HG03521 (cell line): Measurements from ENCODE around the gene PRF1.
"Not testable (repeated sequence)": the region's sequence is repeated elsewhere in the genome, so short reads cannot be mapped to it uniquely, and the experiment has no call there.

Experiments
- ATAC-seq: cut with Tn5 transposase; IDR thresholded peaks from one replicate; pipeline ENCODE4 v1.9.1; 2021; ENCODE audit warnings: mild to moderate bottlenecking, moderate library complexity; ENCODE audit not compliant: unreplicated experiment

Gene PRF1

GRCh38 chr10:70594161-70594560 lies 8.4 kb downstream of the PRF1 start:
- ATAC-seq = no peak

DNA sequence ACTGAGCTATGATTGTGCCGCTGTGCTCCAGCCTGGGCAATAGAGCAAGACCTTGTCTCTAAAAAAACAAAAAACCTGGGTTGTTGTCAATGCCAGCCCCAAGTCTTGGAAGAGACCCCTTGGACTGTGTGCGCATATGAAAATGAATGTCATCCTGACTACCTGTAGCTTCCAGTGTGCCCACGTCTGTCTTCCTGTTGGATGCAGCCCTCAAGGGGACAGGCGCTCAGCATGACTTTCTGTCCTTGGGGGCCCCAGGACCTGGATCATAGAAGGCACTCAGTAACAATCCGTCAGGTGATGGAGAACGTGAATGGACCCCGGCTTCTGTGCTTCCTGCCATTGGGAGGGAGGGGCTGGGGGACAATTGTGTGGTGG lies 9.0 kb downstream of the PRF1 start:
- ATAC-seq = no peak

DNA sequence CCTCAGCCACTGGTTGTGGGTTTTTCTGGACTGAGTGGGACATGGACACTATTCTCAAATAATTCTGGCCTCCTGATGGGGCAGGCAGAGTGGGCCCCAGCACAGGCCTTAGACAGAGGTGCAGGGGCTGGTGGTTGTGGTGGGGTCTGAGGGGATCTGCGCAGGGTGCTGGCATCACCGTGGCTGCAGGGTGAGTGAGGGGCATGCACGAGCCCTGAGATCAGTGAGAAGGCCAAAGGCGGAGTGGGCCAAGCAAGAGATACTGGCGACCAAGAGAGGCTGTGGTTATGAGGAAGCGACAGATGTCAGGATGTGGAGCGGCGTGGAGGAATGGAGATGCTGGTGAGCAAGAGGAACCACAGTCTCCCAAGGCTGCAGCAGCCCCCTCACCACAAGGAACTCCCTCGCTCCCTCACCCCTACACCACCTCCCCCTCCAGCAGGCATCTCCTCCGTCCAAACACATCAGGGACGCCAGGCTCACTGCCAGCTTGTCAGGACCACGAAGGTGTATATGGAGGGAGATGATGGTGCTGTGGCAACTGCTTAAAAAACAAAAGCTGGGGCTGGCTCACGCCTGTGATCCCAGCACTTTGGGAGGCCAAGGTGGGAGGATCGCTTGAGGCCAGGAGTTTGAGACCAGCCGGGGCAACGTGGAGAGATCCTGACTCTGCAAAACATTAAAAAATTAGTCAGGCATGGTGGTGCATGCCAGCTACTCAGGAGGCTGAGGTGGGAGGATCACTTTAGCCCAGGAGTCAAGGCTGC lies 9.6 kb downstream of the PRF1 start:
- no peak for ATAC-seq

GRCh38 chr10:70592186-70592735 lies 10.3 kb downstream of the PRF1 start:
- no peak for ATAC-seq

- no peak for ATAC-seq
Measured at GRCh38 chr10:70590655-70591416, 11.7 kb downstream of the PRF1 start.

DNA sequence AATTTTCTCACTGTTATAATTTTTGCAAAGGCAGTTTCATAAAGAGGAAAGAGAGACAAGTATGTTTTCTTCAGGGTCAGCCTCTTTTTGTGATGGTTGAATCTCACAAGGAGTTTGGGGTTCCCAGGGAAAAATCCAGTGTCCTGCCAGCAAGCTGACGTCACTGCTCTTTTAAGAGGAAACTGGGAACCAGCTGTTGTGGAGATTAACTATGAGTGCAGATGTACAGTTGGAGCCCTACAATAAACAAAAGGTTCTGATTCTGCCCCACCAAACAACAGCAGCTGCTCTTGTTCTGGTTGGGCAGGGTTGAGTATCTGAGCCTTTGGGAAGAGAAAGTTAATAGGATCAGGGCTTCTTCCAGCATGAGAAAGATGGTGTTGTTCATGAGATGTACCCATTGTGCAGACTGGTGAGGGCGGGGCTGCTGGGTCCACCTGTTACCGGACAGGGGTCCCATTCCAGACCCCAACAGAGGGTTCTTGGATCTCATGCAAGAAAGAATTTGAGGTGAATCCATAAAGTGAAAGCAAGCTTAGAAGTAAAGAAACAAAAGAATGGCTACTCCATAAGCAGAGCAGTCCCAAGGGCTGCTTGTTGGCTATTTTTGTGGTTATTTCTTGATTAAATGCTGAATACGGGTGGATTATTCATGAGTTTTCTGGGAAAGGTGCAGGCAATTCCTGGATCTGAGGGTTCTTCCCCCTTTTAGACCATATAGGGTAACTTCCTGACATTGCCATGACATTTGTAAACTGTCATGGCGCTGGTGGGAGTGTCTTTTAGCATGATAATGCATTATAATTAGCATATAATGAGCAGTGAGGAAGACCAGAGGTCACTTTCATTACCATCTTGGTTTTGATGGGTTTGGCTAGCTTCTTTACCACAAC lies 12.5 kb downstream of the PRF1 start:
- ATAC-seq = no peak

DNA sequence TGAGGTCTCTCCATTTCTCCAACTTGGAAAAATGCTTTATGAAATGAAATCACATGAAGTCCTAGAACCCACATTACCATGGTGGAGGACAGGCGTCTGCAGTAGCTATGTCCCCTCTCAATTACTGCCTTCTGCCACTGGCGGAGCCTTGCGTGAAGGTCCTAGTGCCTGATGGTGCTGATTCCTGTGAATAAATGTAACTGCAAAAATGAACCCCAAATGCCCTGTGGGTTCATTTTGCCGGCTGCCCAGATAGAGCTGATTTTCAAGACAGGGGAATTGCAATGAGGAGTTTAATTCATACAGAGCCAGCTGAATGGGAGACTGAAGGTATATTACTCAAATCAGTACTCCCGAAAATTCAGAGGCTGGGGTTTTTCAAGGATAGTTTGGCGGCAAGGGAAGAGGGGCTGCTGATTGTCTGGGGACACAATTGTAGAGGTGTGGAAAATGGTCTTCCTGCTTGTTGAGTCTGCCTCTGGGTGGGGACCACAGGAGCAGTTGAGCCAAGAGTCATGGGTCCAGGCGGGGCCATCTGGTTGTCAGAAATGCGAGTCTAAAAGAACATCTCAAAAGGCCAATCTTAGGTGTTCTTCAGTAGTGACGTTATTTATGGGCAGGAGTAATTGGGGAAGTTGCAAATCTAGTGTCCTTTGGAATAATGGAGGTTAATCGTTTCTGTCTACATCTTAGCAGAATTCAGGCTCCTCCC lies 13.5 kb downstream of the PRF1 start:
- ATAC-seq = no peak

- ATAC-seq = no peak
Measured at GRCh38 chr10:70588255-70588654, 14.3 kb downstream of the PRF1 start.

DNA sequence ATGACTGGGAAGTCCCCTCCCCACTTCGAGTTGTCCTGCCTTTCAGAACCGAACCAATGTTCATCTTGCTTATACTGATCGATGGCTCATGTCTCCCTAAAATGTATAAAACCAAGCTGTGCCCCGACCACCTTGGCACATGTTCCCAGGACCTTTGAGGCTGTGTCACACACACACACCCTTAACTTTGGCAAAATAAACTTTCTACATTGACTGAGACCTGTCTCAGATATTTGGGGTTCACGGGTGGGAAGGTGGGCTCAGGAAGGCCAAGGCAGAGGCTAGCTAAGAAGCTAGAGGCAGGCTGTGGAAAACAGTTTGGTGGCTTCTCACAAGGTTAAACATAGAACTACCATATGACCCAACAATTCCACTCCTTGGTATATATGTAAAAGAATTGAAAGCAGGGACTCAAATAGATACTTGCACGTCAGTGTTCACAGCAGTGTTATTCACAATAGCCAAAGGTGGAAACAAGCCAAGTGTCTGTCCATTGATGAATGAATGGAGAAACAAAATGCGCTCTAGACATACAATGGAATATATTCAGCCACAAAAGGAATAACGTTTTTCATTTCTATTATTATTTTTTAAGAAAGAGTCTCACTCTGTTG lies 15.4 kb downstream of the PRF1 start:
- ATAC-seq = no peak

- ATAC-seq = no peak
Measured at GRCh38 chr10:70586348-70586930, 16.1 kb downstream of the PRF1 start.

DNA sequence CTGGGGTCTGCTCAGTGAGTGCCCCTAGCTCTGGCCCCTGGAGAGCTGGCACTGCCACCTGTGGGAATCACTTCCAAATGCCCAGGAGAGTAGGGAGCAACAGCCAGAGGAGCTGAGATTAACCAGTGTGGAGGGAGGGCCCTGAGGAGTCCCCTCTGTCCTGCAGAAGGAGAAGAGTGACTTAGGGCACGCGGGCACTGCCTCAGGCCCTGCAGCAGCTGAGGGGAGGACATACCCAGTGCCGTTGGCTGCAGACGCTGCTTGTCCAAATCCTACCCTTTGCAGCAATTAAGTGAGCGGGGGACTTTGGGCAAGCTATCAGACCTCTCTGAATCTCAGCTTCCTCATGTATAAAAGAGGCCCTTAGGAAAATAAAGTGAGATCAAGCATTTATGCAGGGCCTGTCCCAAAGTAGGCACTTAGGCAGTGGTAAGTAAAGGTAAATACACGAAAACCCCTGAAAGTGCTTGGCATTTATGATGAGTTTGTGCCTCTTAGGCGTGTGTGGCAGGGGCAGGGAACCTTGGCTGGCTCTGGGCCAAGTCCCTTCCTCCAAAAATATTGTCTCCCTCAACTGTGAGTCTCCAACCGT lies 16.9 kb downstream of the PRF1 start:
- ATAC-seq = no peak

DNA sequence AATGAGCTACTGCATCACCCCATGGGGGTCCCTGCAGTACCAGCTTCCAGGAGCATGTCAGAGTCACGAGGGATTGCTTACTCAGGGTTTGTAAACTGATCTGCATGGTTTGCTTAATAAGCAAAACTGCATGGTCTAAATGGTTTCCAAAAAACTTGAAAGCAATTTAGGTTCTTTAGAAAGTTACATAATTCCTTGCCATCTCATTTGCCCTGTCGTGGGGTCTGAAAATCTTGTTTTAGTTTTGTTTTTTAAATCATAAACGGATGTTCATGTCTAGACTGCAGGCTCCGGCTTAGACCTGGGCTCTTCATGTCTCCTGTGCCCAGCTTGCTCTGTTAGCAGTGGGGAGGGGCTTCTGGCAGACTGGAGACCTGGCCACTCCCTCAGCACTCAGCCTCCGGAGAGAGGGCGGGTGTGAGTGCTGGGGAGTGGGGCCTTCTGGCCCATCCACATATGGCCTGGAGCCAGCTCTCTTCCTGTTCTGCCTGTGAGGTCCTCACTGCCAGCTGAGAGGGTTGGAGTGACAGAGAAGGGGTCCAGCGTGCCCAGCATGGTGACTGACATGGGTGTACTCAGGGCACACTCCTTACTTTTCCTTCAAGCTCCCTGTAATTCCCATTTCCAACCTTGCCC lies 17.5 kb downstream of the PRF1 start:
- no peak for ATAC-seq

- ATAC-seq = no peak
Measured at GRCh38 chr10:70584366-70584765, 18.2 kb downstream of the PRF1 start.

DNA sequence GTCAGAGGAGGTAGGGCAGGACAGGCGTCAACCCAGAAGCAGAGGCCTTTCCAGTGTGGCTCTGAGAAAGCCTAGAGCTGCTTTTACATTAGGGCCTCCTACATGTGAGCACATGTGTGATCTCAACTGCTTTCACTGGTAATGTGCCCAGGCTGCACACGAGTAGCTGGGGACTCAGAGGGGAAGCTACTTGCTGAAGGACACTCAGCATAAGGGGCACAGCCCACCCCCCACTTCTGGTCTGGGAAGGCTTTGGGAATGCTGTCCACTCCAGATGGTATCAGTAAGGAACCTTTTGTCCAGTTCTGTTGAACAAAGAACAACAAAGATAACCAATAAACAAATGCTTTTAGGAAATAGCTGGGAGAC lies 18.9 kb downstream of the PRF1 start:
- ATAC-seq = no peak

- ATAC-seq = no peak
Measured at GRCh38 chr10:70582793-70583668, 19.5 kb downstream of the PRF1 start.

DNA sequence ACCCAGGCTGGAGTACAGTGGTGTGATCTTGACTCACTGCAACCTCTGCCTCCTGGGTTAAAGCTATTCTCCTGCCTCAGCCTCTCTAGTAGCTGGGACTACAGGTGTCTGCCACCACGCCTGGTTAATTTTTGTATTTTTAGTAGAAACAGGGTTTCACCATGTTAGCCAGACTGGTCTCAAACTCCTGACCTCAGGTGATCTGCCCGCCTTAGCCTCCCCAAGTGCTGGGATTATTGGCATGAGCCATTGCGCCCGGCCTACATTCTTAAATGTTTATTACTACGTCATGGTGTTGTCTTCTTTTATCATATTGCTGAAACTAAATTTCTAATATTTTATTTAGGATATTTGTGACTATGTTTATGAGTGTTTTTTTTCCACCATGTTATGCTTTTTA lies 21.4 kb downstream of the PRF1 start:
- not testable (repeated sequence) for ATAC-seq

DNA sequence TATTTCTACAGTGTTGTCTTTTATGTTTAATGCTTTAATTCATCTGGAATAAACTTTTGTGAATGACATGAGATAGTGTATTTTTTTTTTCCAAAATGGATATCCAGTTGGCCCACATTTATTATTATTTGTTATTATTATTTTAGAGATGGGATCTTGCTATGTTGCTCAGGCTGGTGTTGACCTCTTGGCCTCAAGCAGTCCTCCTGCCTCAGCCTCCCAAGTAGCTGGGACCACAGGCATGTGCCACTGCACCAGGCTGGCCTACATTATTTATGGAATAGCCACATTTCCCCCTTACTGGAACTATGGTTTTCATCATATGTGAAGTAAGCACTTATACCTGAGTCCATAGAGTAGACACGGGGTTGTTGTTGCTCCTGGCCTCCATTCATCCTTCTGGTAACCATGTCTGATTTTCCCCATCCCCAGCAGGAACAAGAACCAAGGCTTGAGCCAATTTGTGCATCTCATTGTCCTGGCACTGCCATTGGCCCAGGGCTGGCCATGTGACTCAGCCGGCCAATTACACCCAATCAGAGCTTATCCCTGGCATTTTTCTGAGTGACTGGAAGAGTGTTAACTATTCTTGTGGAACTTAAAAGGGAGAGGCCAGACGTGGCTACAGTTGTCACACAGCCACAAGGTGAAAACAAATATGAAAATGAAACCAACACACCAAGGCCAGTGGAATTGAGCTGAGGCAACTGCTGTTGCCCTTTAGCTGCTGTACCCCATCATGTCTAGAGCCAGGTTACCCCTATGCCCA lies 23.1 kb downstream of the PRF1 start:
- no peak for ATAC-seq
